Loucy (cell line): ENCODE data around the gene TMED9.

Source experiments
- EZH2phosphoT487 ChIP-seq: fragments of 200-600 bp; IDR thresholded peaks from 2 replicates; pipeline ENCODE4 v1.6.1; 2018; ENCODE audit warnings: antibody characterized with exemption, mild to moderate bottlenecking, moderate library complexity, borderline replicate concordance
- TF ChIP-seq, protein P1 (sequence below): fragments of 200-600 bp; sonication (generic); conservative IDR thresholded peaks from 2 replicates; pipeline ENCODE4 v1.5.1; 2014; ENCODE audit warnings: mild to moderate bottlenecking, antibody characterized with exemption, low read length

DNA sequence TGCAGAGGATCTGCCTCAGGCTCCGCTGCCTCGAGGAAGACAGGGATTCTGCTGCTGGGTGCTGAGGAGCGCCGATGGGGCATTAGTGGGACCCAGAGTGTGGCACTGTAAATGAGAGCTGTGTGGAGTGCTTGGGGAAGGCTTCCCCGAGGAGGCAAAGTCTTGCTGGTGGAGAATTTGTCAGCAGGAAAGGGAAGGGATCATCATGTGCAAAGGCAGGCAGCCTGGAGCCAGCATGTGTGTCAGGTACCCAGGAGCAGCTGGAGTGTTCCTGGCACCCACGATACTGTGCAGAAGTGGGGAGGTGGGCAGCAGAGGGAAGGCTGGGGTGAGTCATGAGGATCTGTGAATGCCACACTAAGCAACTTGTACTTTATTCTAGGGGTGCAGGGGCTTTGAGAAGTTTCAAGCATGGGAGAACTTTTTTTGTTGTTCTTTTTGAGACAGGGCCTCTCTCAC is 20.2 kb downstream of the TMED9 start:
- TF ChIP-seq, protein P1, sequence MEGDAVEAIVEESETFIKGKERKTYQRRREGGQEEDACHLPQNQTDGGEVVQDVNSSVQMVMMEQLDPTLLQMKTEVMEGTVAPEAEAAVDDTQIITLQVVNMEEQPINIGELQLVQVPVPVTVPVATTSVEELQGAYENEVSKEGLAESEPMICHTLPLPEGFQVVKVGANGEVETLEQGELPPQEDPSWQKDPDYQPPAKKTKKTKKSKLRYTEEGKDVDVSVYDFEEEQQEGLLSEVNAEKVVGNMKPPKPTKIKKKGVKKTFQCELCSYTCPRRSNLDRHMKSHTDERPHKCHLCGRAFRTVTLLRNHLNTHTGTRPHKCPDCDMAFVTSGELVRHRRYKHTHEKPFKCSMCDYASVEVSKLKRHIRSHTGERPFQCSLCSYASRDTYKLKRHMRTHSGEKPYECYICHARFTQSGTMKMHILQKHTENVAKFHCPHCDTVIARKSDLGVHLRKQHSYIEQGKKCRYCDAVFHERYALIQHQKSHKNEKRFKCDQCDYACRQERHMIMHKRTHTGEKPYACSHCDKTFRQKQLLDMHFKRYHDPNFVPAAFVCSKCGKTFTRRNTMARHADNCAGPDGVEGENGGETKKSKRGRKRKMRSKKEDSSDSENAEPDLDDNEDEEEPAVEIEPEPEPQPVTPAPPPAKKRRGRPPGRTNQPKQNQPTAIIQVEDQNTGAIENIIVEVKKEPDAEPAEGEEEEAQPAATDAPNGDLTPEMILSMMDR, result no peak
- TF ChIP-seq EZH2phosphoT487, result no peak
